OCI-LY1 (cell line): ENCODE data around the gene TRIM61.

ENCODE experiments used
- H2AFZ ChIP-seq: fragments of 200-600 bp; sonication (generic), shearing (Covaris generic); 2 replicates; pipeline ENCODE4 v1.6.0; 2014; ENCODE audit warnings: antibody characterized with exemption, mild to moderate bottlenecking, low read length
- H3F3A ChIP-seq: fragments of 200-600 bp; sonication (generic), shearing (Covaris generic); 2 replicates; pipeline ENCODE4 v1.6.0; 2014; ENCODE audit warnings: mild to moderate bottlenecking, antibody characterized with exemption, low read length, moderate library complexity; ENCODE audit not compliant: insufficient read depth
- H3K27ac ChIP-seq: fragments of 200-600 bp; sonication (generic); 2 replicates; pipeline ENCODE4 v1.5.1; 2014; ENCODE audit warnings: low read length, mixed run types, mild to moderate bottlenecking, low read depth; ENCODE audit not compliant: poor library complexity, severe bottlenecking
- H3K27me3 ChIP-seq: fragments of 200-600 bp; sonication (generic); 2 replicates; pipeline ENCODE4 v1.6.0; 2014; ENCODE audit warnings: antibody characterized with exemption, mild to moderate bottlenecking, low read length, moderate library complexity; ENCODE audit not compliant: insufficient read depth
- H3K36me3 ChIP-seq: fragments of 200-600 bp; sonication (generic); 2 replicates; pipeline ENCODE4 v1.6.1; 2014; ENCODE audit warnings: mild to moderate bottlenecking, antibody characterized with exemption, low read length, moderate library complexity, mixed read lengths; ENCODE audit not compliant: insufficient read depth
- H3K4me1 ChIP-seq: fragments of 200-600 bp; sonication (generic); 2 replicates; pipeline ENCODE4 v1.5.1; 2014; ENCODE audit warnings: mild to moderate bottlenecking, low read length, moderate library complexity; ENCODE audit not compliant: insufficient read depth, severe bottlenecking
- H3K4me2 ChIP-seq: fragments of 200-600 bp; sonication (generic), shearing (Covaris generic); 2 replicates; pipeline ENCODE4 v1.6.1; 2014; ENCODE audit warnings: low read length
- H3K4me3 ChIP-seq: fragments of 200-600 bp; sonication (generic); 2 replicates; pipeline ENCODE4 v1.5.1; 2014; ENCODE audit warnings: low read length, low read depth, mild to moderate bottlenecking, mixed read lengths; ENCODE audit not compliant: poor library complexity, severe bottlenecking
- H3K79me2 ChIP-seq: fragments of 200-600 bp; shearing (Covaris generic); 2 replicates; pipeline ENCODE4 v1.6.1; 2016; ENCODE audit warnings: mixed run types, low read length, mixed read lengths; ENCODE audit not compliant: insufficient read depth
- H3K9ac ChIP-seq: fragments of 200-600 bp; sonication (generic), shearing (Covaris generic); 2 replicates; pipeline ENCODE4 v1.6.1; 2014; ENCODE audit warnings: mild to moderate bottlenecking, low read length, mixed read lengths
- H3K9me2 ChIP-seq: fragments of 200-600 bp; sonication (generic), shearing (Covaris generic); 2 replicates; pipeline ENCODE4 v1.6.1; 2014; ENCODE audit warnings: low read depth, mild to moderate bottlenecking, low read length, mixed read lengths
- H3K9me3 ChIP-seq: fragments of 200-600 bp; shearing (Covaris generic); 2 replicates; pipeline ENCODE4 v1.6.1; 2014; ENCODE audit warnings: low read length, mixed read lengths
- H4K20me1 ChIP-seq: fragments of 200-600 bp; sonication (generic), shearing (Covaris generic); 2 replicates; pipeline ENCODE4 v1.6.0; 2016; ENCODE audit warnings: mild to moderate bottlenecking, low read length; ENCODE audit not compliant: insufficient read depth
- CTCF ChIP-seq: fragments of 200-600 bp; sonication (generic), shearing (Covaris generic); IDR thresholded peaks from 2 replicates; pipeline ENCODE4 v1.5.1; 2017; ENCODE audit warnings: mild to moderate bottlenecking, antibody characterized with exemption, low read length, moderate library complexity, mixed read lengths
- EZH2 ChIP-seq: fragments of 200-600 bp; sonication (generic), shearing (Covaris generic); IDR thresholded peaks from 2 replicates; pipeline ENCODE4 v1.8.0; 2017; ENCODE audit warnings: borderline replicate concordance, mixed run types, mild to moderate bottlenecking, antibody characterized with exemption, low read length, moderate library complexity, mixed read lengths

TRIM61 gene

GRCh38 chr4:165013691-165014090 is 36.2 kb upstream of the TRIM61 start:
- Histone ChIP-seq H3K79me2 (no peaks in the 10 kb centered on the region), H3F3A (no peaks in the 10 kb centered on the region), H3K4me3 (no peak overlapping the region), H2AFZ (no peak overlapping the region), H3K4me2 (no peak overlapping the region), H3K9ac (no peak overlapping the region), H3K36me3 (no peaks in the 10 kb centered on the region), H3K9me3 (no peaks in the 10 kb centered on the region), H3K27me3 (no peaks in the 10 kb centered on the region; the same call in 1 of the 2 replicates), H3K4me1 (no peaks in the 10 kb centered on the region), H4K20me1 (no peaks in the 10 kb centered on the region), H3K27ac (no peak overlapping the region), H3K9me2 (no peaks in the 10 kb centered on the region)
- TF ChIP-seq CTCF (no peak), EZH2 (no peak)

GRCh38 chr4:165011403-165011802 is 33.9 kb upstream of the TRIM61 start:
- no peaks in the 10 kb centered on the region for H3K9me3 ChIP-seq
- H3K9me2 ChIP-seq, result no peaks in the 10 kb centered on the region
- TF ChIP-seq CTCF (no peak), EZH2 (no peak)
- no peaks in the 10 kb centered on the region for H4K20me1 ChIP-seq
- H3F3A ChIP-seq, result no peaks in the 10 kb centered on the region
- no peak overlapping the region for H3K4me2 ChIP-seq
- no peak overlapping the region for H3K27ac ChIP-seq
- H3K9ac ChIP-seq, result no peak overlapping the region
- H2AFZ ChIP-seq, result no peak overlapping the region
- H3K4me1 ChIP-seq, result no peaks in the 10 kb centered on the region
- no peaks in the 10 kb centered on the region for H3K36me3 ChIP-seq
- H3K27me3 ChIP-seq, result no peaks in the 10 kb centered on the region; the same call in 1 of the 2 replicates
- no peaks in the 10 kb centered on the region for H3K79me2 ChIP-seq
- no peak overlapping the region for H3K4me3 ChIP-seq

GRCh38 chr4:165010991-165011390 is 33.5 kb upstream of the TRIM61 start:
- H3K9me3 ChIP-seq, result no peaks in the 10 kb centered on the region
- H3K4me2 ChIP-seq, result no peak overlapping the region
- H4K20me1 ChIP-seq, result no peaks in the 10 kb centered on the region
- H3K79me2 ChIP-seq, result no peaks in the 10 kb centered on the region
- TF ChIP-seq EZH2 (no peak), CTCF (no peak)
- H3K36me3 ChIP-seq, result no peaks in the 10 kb centered on the region
- no peak overlapping the region for H3K27ac ChIP-seq
- no peaks in the 10 kb centered on the region for H3K9me2 ChIP-seq
- H3K27me3 ChIP-seq, result no peaks in the 10 kb centered on the region; the same call in 1 of the 2 replicates
- H3F3A ChIP-seq, result no peaks in the 10 kb centered on the region
- no peaks in the 10 kb centered on the region for H3K4me1 ChIP-seq
- no peak overlapping the region for H3K9ac ChIP-seq
- no peak overlapping the region for H2AFZ ChIP-seq
- H3K4me3 ChIP-seq, result no peak overlapping the region
